GM12891 (cell line): ENCODE data around the gene PIAS1.
A peak's percentile ranks its signal among the peaks of the same experiment; 100 is the strongest.

Experiments
- POLR2A ChIP-seq: IDR thresholded peaks from 2 replicates; pipeline ENCODE4 v1.6.1; 2011; ENCODE audit warnings: low read depth, low read length, control low read depth
- POLR2AphosphoS5 ChIP-seq: IDR thresholded peaks from 2 replicates; pipeline ENCODE4 v1.6.1; 2011; ENCODE audit warnings: low read depth, low read length, control low read depth
- POU2F2 ChIP-seq: IDR thresholded peaks from 2 replicates; pipeline ENCODE4 v1.6.1; 2011; ENCODE audit warnings: low read depth, mild to moderate bottlenecking, control low read depth, low read length, moderate library complexity
- SPI1 ChIP-seq: IDR thresholded peaks from 2 replicates; pipeline ENCODE4 v1.6.1; 2011; ENCODE audit warnings: low read depth, low read length, control low read depth
- TAF1 ChIP-seq: IDR thresholded peaks from 2 replicates; pipeline ENCODE4 v1.6.1; 2011; ENCODE audit warnings: low read depth, low read length, control low read depth

- TF ChIP-seq POLR2A (no peak), POLR2AphosphoS5 (no peak), POU2F2 (no peak), SPI1 (0 out of 2 replicates have a peak, but pooled peaks have one; percentile 8), TAF1 (no peak)
Observed at GRCh38 chr15:68224546-68225250, 170.6 kb downstream of the PIAS1 start.
